ENCODE measurements around the gene GNPTAB. TPM values are rescaled to one million over a fixed set of nuclear protein-coding genes. Genes with fewer than 3 reads are reported as not detected.
A peak's percentile ranks its signal among the peaks of the same experiment; 100 is the strongest.

GNPTAB gene
- total and polyA plus RNA-seq, 11 donors, result 18.0 to 61.2 (median 44.9) TPM

DNA sequence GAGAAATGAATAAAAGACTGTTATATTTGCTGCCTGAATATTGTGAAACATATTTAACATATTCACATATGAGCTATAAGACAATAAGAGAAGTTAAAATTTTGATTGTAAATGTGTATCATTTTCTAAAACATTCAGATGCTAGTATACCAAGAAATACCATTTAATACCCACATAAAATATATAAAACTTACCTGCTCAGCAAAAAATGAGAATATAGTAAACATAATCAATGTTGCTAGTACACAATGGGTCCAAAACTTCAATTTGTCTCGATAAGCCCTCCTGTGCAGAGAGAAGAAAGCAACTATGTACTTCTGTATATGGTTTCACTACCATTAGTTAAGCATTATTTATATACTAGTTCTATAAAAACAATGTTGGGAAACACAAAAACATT is 81.9 kb downstream of the GNPTAB start:
- TF ChIP-seq POLR2A (IDR thresholded peaks at IDR 0.05), result no peak
- TF ChIP-seq, protein P1, sequence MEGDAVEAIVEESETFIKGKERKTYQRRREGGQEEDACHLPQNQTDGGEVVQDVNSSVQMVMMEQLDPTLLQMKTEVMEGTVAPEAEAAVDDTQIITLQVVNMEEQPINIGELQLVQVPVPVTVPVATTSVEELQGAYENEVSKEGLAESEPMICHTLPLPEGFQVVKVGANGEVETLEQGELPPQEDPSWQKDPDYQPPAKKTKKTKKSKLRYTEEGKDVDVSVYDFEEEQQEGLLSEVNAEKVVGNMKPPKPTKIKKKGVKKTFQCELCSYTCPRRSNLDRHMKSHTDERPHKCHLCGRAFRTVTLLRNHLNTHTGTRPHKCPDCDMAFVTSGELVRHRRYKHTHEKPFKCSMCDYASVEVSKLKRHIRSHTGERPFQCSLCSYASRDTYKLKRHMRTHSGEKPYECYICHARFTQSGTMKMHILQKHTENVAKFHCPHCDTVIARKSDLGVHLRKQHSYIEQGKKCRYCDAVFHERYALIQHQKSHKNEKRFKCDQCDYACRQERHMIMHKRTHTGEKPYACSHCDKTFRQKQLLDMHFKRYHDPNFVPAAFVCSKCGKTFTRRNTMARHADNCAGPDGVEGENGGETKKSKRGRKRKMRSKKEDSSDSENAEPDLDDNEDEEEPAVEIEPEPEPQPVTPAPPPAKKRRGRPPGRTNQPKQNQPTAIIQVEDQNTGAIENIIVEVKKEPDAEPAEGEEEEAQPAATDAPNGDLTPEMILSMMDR (IDR thresholded peaks at IDR 0.05), result no peak
- peaks cover 0 to 7% (median 0%) of the 10 kb centered on the region in 12 donors for H3K4me1 ChIP-seq
- H3K36me3 ChIP-seq, result peaks cover 0 to 100% (median 95%) of the 10 kb centered on the region in 9 donors
- no peak overlapping the region for H3K4me3 ChIP-seq
- intact Hi-C loops (cut with DNase I), result loop anchor here in 1 of 10 donors (10.0 kb wide), 1 partner anchor 254 kb away; no protein-coding TSS in a partner anchor
- H3K27me3 ChIP-seq, result no peaks in the 10 kb centered on the region
- DNase-seq (no peak), ATAC-seq (no peak)
- WGBS, 4 donors, result 89 to 98% (median 93%) methylated on average over 1 of the region's 1 CpG
- H3K27ac ChIP-seq, result no peak overlapping the region
- H3K9me3 ChIP-seq, result no peaks in the 10 kb centered on the region

- no peak for TF ChIP-seq POLR2A (IDR thresholded peaks at IDR 0.05)
- TF ChIP-seq, protein P1 (IDR thresholded peaks at IDR 0.05), result no peak
- intact Hi-C loops (cut with DNase I), result loop anchor here in 1 of 10 donors (10.0 kb wide), 1 partner anchor 253 kb away; no protein-coding TSS in a partner anchor
- ATAC-seq, result peak in 1 of 4 donors; percentile 15
Observed at GRCh38 chr12:101747697-101748096, 83.1 kb downstream of the GNPTAB start.

DNA sequence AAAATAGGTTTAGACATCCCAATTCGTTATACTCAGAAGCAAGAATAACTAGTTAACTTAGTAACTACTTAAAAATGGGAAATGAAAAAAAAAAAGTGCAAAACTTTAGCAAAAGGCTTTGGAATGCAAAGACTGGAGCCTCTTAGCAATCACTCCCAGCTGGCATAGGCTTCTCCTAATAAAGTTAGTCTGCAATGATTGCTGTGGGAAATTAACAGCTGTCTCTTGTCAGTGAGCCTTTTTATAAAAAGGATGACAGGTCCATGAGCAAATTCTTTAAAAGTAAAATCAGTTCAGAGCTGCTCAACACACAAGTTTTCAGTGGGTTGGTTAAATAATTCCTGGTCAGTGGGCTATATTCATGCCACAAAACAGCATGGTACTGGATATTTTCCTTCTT is 84.1 kb downstream of the GNPTAB start:
- TF ChIP-seq, protein P1 (IDR thresholded peaks at IDR 0.05), result no peak
- TF ChIP-seq POLR2A (IDR thresholded peaks at IDR 0.05), result no peak
- peaks cover 0 to 7% (median 0%) of the 10 kb centered on the region in 12 donors for H3K4me1 ChIP-seq
- H3K27ac ChIP-seq, result no peak overlapping the region
- no peaks in the 10 kb centered on the region for H3K27me3 ChIP-seq
- H3K9me3 ChIP-seq, result no peaks in the 10 kb centered on the region
- H3K36me3 ChIP-seq, result peaks cover 0 to 98% (median 94%) of the 10 kb centered on the region in 9 donors
- H3K4me3 ChIP-seq, result no peak overlapping the region
- ATAC-seq (no peak), DNase-seq (no peak)
- intact Hi-C loops (cut with DNase I), result loop anchor here in 1 of 10 donors (10.0 kb wide), 1 partner anchor 252 kb away; no protein-coding TSS in a partner anchor
- WGBS, 4 donors, result 79 to 85% (median 83%) methylated on average over 1 of the region's 1 CpG

More at GRCh38 chr12:101747697-101748096, 83.1 kb downstream of the GNPTAB start:
- no peaks in the 10 kb centered on the region for H3K27me3 ChIP-seq
- H3K9me3 ChIP-seq, result no peaks in the 10 kb centered on the region
- H3K36me3 ChIP-seq, result peaks cover 0 to 100% (median 95%) of the 10 kb centered on the region in 9 donors
- H3K4me3 ChIP-seq, result no peak overlapping the region
- peaks cover 0 to 7% (median 0%) of the 10 kb centered on the region in 12 donors for H3K4me1 ChIP-seq
- no peak for DNase-seq
- WGBS, 4 donors, result 75 to 88% (median 85%) methylated on average over 1 of the region's 1 CpG
- H3K27ac ChIP-seq, result no peak overlapping the region

GRCh38 chr12:101746196-101746595 is 84.6 kb downstream of the GNPTAB start:
- TF ChIP-seq POLR2A (IDR thresholded peaks at IDR 0.05), result no peak
- TF ChIP-seq, protein P1 (IDR thresholded peaks at IDR 0.05), result no peak
- H3K27me3 ChIP-seq, result no peaks in the 10 kb centered on the region
- no peak for DNase-seq
- H3K4me1 ChIP-seq, result peaks cover 0 to 7% (median 0%) of the 10 kb centered on the region in 12 donors
- intact Hi-C loops (cut with DNase I), result loop anchor here in 1 of 10 donors (10.0 kb wide), 1 partner anchor 251 kb away; no protein-coding TSS in a partner anchor
- 78 to 100% (median 87%) methylated on average over 1 of the region's 1 CpG for WGBS, 4 donors
- no peak overlapping the region for H3K4me3 ChIP-seq
- no peak for ATAC-seq
- no peak overlapping the region for H3K27ac ChIP-seq
- H3K36me3 ChIP-seq, result peaks cover 0 to 98% (median 93%) of the 10 kb centered on the region in 9 donors
- H3K9me3 ChIP-seq, result no peaks in the 10 kb centered on the region
